GM21723 (cell line): Measurements from ENCODE around the gene KRT8.
"Not testable (repeated sequence)": the region's sequence is repeated elsewhere in the genome, so short reads cannot be mapped to it uniquely, and the experiment has no call there.

Experiments used
- ATAC-seq: cut with Tn5 transposase; IDR thresholded peaks from one replicate; pipeline ENCODE4 v1.9.1; 2021; ENCODE audit warnings: mild to moderate bottlenecking, moderate library complexity; ENCODE audit not compliant: unreplicated experiment

Gene KRT8

GRCh38 chr12:52904509-52905300 lies at the start of gene KRT8:
TSS of gene KRT8 (minus strand) at chr12:52905076. CDS start at chr12:52904981, 95 bp downstream.
- not testable (repeated sequence) for ATAC-seq

GRCh38 chr12:52953181-52953841 lies 48.4 kb upstream of the KRT8 start:
- ATAC-seq, result no peak

- no peak for ATAC-seq
These were observed 47.4 kb upstream of the KRT8 start for GRCh38 chr12:52952076-52952801.

- no peak for ATAC-seq
These were observed 46.8 kb upstream of the KRT8 start for GRCh38 chr12:52951640-52952039.

- ATAC-seq, result no peak
These were observed 46.2 kb upstream of the KRT8 start for GRCh38 chr12:52951126-52951525.

GRCh38 chr12:52950553-52950952 lies 45.7 kb upstream of the KRT8 start:
- no peak for ATAC-seq

GRCh38 chr12:52949413-52950331 lies 44.8 kb upstream of the KRT8 start:
- no peak for ATAC-seq

GRCh38 chr12:52947738-52948423 lies 43.0 kb upstream of the KRT8 start:
- ATAC-seq, result no peak

- ATAC-seq, result no peak
These were observed 42.1 kb upstream of the KRT8 start for GRCh38 chr12:52946797-52947547.

- no peak for ATAC-seq
These were observed 41.5 kb upstream of the KRT8 start for GRCh38 chr12:52946334-52946733.

- no peak for ATAC-seq
These were observed 40.7 kb upstream of the KRT8 start for GRCh38 chr12:52945389-52946232.

- ATAC-seq, result no peak
These were observed 40.0 kb upstream of the KRT8 start for GRCh38 chr12:52944683-52945388.

GRCh38 chr12:52942901-52943181 lies 38.0 kb upstream of the KRT8 start:
- no peak for ATAC-seq

- no peak for ATAC-seq
These were observed 37.4 kb upstream of the KRT8 start for GRCh38 chr12:52942066-52942900.

GRCh38 chr12:52929538-52929937 lies 24.7 kb upstream of the KRT8 start:
- ATAC-seq, result no peak

GRCh38 chr12:52927964-52928363 lies 23.1 kb upstream of the KRT8 start:
- ATAC-seq, result no peak

GRCh38 chr12:52926596-52927234 lies 21.8 kb upstream of the KRT8 start:
- no peak for ATAC-seq
